ENCODE results near the gene CDH22. TPM values are rescaled to one million over a fixed set of nuclear protein-coding genes. Genes with fewer than 3 reads are reported as not detected.

The CDH22 gene
- polyA plus RNA-seq, 1 donor from 2014 or later: 2.1 TPM

GRCh38 chr20:46126440-46127056 is 181.8 kb downstream of the CDH22 start:
- H3K79me2 ChIP-seq (replicated peaks; ENCODE audit: insufficient read depth, low read length): no peaks in the 10 kb centered on the region

More at GRCh38 chr20:46126440-46127056, 181.8 kb downstream of the CDH22 start:
- H4K20me1 ChIP-seq (ENCODE audit: insufficient read depth): no peaks in the 10 kb centered on the region
- H3K4me3 ChIP-seq (ENCODE audit: low read length): no peak overlapping the region
- H3K9me3 ChIP-seq (ENCODE audit: low read length): no peaks in the 10 kb centered on the region
- no peak overlapping the region for H2AFZ ChIP-seq (ENCODE audit: low read depth, low read length)
- H3K27me3 ChIP-seq (ENCODE audit: insufficient read depth, low read depth, low read length): peaks cover 24% of the 10 kb centered on the region
- no peaks in the 10 kb centered on the region for H3K9me2 ChIP-seq (ENCODE audit: insufficient read depth, low read length)
- no peaks in the 10 kb centered on the region for H3K36me3 ChIP-seq (ENCODE audit: insufficient read depth, low read length)
- H3K9ac ChIP-seq (ENCODE audit: low read length): no peak overlapping the region
- no peaks in the 10 kb centered on the region for H3F3A ChIP-seq (ENCODE audit: insufficient read depth, low read length, poor library complexity, severe bottlenecking)
- TF ChIP-seq MXI1 (conservative IDR thresholded peaks at IDR 0.05; ENCODE audit: poor library complexity, severe bottlenecking): no peak
- TF ChIP-seq, protein P1, sequence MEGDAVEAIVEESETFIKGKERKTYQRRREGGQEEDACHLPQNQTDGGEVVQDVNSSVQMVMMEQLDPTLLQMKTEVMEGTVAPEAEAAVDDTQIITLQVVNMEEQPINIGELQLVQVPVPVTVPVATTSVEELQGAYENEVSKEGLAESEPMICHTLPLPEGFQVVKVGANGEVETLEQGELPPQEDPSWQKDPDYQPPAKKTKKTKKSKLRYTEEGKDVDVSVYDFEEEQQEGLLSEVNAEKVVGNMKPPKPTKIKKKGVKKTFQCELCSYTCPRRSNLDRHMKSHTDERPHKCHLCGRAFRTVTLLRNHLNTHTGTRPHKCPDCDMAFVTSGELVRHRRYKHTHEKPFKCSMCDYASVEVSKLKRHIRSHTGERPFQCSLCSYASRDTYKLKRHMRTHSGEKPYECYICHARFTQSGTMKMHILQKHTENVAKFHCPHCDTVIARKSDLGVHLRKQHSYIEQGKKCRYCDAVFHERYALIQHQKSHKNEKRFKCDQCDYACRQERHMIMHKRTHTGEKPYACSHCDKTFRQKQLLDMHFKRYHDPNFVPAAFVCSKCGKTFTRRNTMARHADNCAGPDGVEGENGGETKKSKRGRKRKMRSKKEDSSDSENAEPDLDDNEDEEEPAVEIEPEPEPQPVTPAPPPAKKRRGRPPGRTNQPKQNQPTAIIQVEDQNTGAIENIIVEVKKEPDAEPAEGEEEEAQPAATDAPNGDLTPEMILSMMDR (IDR thresholded peaks at IDR 0.05; ENCODE audit: poor library complexity, severe bottlenecking): no peak
- TF ChIP-seq RAD21 (conservative IDR thresholded peaks at IDR 0.05): no peak
- TF ChIP-seq EZH2 (IDR thresholded peaks at IDR 0.05; ENCODE audit: borderline replicate concordance, insufficient read depth, low read length, poor library complexity, severe bottlenecking): no peak
- TF ChIP-seq SMC3 (conservative IDR thresholded peaks at IDR 0.05; ENCODE audit: poor library complexity): no peak
- no peak for TF ChIP-seq REST (IDR thresholded peaks at IDR 0.05; ENCODE audit: borderline replicate concordance)
- TF ChIP-seq EP300 (conservative IDR thresholded peaks at IDR 0.05; ENCODE audit: poor library complexity, severe bottlenecking): no peak
- no peak for TF ChIP-seq POLR2AphosphoS5 (IDR thresholded peaks at IDR 0.05)
- no peak for TF ChIP-seq TAF1 (IDR thresholded peaks at IDR 0.05; ENCODE audit: low read depth)
- H3K27ac ChIP-seq (ENCODE audit: low read length): no peak overlapping the region
- no peak overlapping the region for H3K4me2 ChIP-seq (ENCODE audit: low read length)

Other genes with a start within 250 kb of the CDH22 start
- 23.0 and 29.9 TPM in 2 replicates for gene NCOA5, start 218.5 kb downstream of the CDH22 start, polyA plus RNA-seq
- gene CD40, start 190.2 kb downstream of the CDH22 start, polyA plus RNA-seq: not detected in 2 replicates
- 72.0 and 79.9 TPM in 2 replicates for gene ELMO2, start 98.1 kb upstream of the CDH22 start, polyA plus RNA-seq
- 41.5 and 43.2 TPM in 2 replicates for gene ZNF334, start 205.1 kb upstream of the CDH22 start, polyA plus RNA-seq
- gene OCSTAMP, start 242.2 kb upstream of the CDH22 start, polyA plus RNA-seq: not detected in 2 replicates

All from neural cell (in vitro differentiated cells).